ENCODE data around the gene CYB561. TPM values are rescaled to one million over a fixed set of nuclear protein-coding genes. Genes with fewer than 3 reads are reported as not detected.
A peak's percentile ranks its signal among the peaks of the same experiment; 100 is the strongest.

CYB561 gene
- total RNA-seq, 2 donors from 2014 or later, result 24.4 to 27.5 TPM

- Histone ChIP-seq H3K4me3 (ENCODE audit: low read length) (no peak overlapping the region), H3K36me3 (ENCODE audit: control insufficient read depth, insufficient read depth, low read length) (no peaks in the 10 kb centered on the region), H3K4me1 (ENCODE audit: control insufficient read depth, insufficient read depth, low read length) (peaks cover 11% of the 10 kb centered on the region), H3K27me3 (ENCODE audit: control insufficient read depth, insufficient read depth, low read length, poor library complexity, severe bottlenecking) (no peaks in the 10 kb centered on the region), H3K9ac (ENCODE audit: extremely low read depth, low read length, poor library complexity, severe bottlenecking) (no peak overlapping the region), H3K9me3 (ENCODE audit: control insufficient read depth, low read length) (no peaks in the 10 kb centered on the region), H3K27ac (ENCODE audit: low read depth, low read length) (peak overlapping the region; percentile 16)
- no peaks in the 10 kb centered on the region for H3K27me3 Mint-ChIP-seq (ENCODE audit: insufficient read depth)
- no peak for DNase-seq
- no peak overlapping the region for H3K27ac Mint-ChIP-seq
- TF ChIP-seq, protein P1, sequence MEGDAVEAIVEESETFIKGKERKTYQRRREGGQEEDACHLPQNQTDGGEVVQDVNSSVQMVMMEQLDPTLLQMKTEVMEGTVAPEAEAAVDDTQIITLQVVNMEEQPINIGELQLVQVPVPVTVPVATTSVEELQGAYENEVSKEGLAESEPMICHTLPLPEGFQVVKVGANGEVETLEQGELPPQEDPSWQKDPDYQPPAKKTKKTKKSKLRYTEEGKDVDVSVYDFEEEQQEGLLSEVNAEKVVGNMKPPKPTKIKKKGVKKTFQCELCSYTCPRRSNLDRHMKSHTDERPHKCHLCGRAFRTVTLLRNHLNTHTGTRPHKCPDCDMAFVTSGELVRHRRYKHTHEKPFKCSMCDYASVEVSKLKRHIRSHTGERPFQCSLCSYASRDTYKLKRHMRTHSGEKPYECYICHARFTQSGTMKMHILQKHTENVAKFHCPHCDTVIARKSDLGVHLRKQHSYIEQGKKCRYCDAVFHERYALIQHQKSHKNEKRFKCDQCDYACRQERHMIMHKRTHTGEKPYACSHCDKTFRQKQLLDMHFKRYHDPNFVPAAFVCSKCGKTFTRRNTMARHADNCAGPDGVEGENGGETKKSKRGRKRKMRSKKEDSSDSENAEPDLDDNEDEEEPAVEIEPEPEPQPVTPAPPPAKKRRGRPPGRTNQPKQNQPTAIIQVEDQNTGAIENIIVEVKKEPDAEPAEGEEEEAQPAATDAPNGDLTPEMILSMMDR (conservative IDR thresholded peaks at IDR 0.05), result no peak
- peaks cover 20% of the 10 kb centered on the region for H3K36me3 Mint-ChIP-seq (ENCODE audit: low read depth)
- H3K9me3 Mint-ChIP-seq, result no peaks in the 10 kb centered on the region
- H3K4me3 Mint-ChIP-seq, result no peak overlapping the region
- WGBS, 2 experiments (ENCODE audit: insufficient coverage in 1 of 2, insufficient read length in 1 of 2), result 91 to 92% methylated on average over 6 to 7 of the region's 7 CpGs
- peaks cover 28% of the 10 kb centered on the region for H3K4me1 Mint-ChIP-seq
These were observed 14.5 kb downstream of the CYB561 start for GRCh38 chr17:63431618-63431938.

DNA sequence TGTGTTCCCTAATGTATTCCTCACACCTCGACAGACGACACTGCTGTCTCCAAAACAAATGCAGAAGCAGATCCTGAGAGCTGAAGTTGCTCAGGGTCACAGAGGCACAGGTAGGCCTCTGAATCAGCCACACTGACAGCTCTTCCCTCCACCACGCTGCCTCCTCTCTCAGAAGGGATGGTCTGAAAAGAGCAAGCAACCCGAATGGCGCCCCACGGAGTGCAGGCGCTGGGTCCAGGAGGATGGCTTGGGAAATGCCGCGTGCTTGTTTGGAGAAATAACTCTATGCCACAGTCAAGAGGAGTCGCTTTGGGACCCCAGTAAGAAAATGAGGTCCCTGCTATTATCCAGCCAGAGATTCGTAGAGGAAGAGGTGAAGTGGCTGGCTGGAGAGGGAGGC is 15.9 kb downstream of the CYB561 start:
- Histone ChIP-seq H3K9me3 (ENCODE audit: control insufficient read depth, low read length) (no peaks in the 10 kb centered on the region), H3K27me3 (ENCODE audit: control insufficient read depth, insufficient read depth, low read length, poor library complexity, severe bottlenecking) (no peaks in the 10 kb centered on the region), H3K36me3 (ENCODE audit: control insufficient read depth, insufficient read depth, low read length) (no peaks in the 10 kb centered on the region), H3K27ac (ENCODE audit: low read depth, low read length) (no peak overlapping the region), H3K4me3 (ENCODE audit: low read length) (no peak overlapping the region), H3K4me1 (ENCODE audit: control insufficient read depth, insufficient read depth, low read length) (peaks cover 11% of the 10 kb centered on the region), H3K9ac (ENCODE audit: extremely low read depth, low read length, poor library complexity, severe bottlenecking) (no peak overlapping the region)
- Mint-ChIP-seq H3K27ac (no peak overlapping the region), H3K9me3 (no peaks in the 10 kb centered on the region), H3K27me3 (ENCODE audit: insufficient read depth) (no peaks in the 10 kb centered on the region), H3K36me3 (ENCODE audit: low read depth) (peaks cover 17% of the 10 kb centered on the region), H3K4me1 (peaks cover 27% of the 10 kb centered on the region), H3K4me3 (no peak overlapping the region)
- no peak for DNase-seq
- WGBS, 2 experiments (ENCODE audit: insufficient coverage in 1 of 2, insufficient read length in 1 of 2), result 90 to 93% methylated on average over 8 to 11 of the region's 11 CpGs
- TF ChIP-seq, protein P1 (conservative IDR thresholded peaks at IDR 0.05), result no peak

DNA sequence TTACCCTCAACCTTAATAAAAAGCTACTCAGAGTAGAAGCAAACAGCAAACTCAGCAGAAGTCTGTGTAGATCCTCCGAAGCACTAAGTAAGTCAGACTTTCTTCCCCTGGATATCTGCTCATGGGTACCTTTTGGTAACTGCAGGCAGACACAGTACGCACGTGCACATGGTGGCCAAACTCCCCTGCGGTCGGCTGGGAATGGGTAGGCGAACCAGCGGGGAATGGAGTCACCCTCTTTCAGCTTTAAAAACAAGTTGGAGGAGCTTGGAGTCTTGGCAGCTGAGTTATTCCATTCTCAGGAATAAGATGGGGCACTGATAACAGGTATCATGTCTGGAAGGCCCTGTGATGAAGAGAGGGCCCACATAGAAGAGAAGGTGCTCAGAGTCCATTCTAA is 16.3 kb downstream of the CYB561 start:
- 94 to 95% methylated on average over 7 of the region's 7 CpGs for WGBS, 2 experiments (ENCODE audit: insufficient coverage in 1 of 2, insufficient read length in 1 of 2)

More for the DNA sequence above, 16.3 kb downstream of the CYB561 start:
- no peaks in the 10 kb centered on the region for H3K27me3 ChIP-seq (ENCODE audit: control insufficient read depth, insufficient read depth, low read length, poor library complexity, severe bottlenecking)
- no peaks in the 10 kb centered on the region for H3K27me3 Mint-ChIP-seq (ENCODE audit: insufficient read depth)
- peaks cover 14% of the 10 kb centered on the region for H3K36me3 Mint-ChIP-seq (ENCODE audit: low read depth)
- no peak overlapping the region for H3K27ac ChIP-seq (ENCODE audit: low read depth, low read length)
- H3K4me3 ChIP-seq (ENCODE audit: low read length), result no peak overlapping the region
- H3K36me3 ChIP-seq (ENCODE audit: control insufficient read depth, insufficient read depth, low read length), result no peaks in the 10 kb centered on the region
- peaks cover 27% of the 10 kb centered on the region for H3K4me1 Mint-ChIP-seq
- H3K9me3 Mint-ChIP-seq, result no peaks in the 10 kb centered on the region
- peaks cover 11% of the 10 kb centered on the region for H3K4me1 ChIP-seq (ENCODE audit: control insufficient read depth, insufficient read depth, low read length)
- no peak overlapping the region for H3K4me3 Mint-ChIP-seq
- TF ChIP-seq, protein P1 (conservative IDR thresholded peaks at IDR 0.05), result no peak
- no peaks in the 10 kb centered on the region for H3K9me3 ChIP-seq (ENCODE audit: control insufficient read depth, low read length)
- no peak overlapping the region for H3K27ac Mint-ChIP-seq
- no peak for DNase-seq
- no peak overlapping the region for H3K9ac ChIP-seq (ENCODE audit: extremely low read depth, low read length, poor library complexity, severe bottlenecking)
